HCT116 (cell line): Measurements from ENCODE around the gene TYW5. TPM values are rescaled to one million over a fixed set of nuclear protein-coding genes. Genes with fewer than 3 reads are reported as not detected.

Source experiments
- ATAC-seq: fragments of 200-7000 bp; cut with Tn5 transposase; 2 replicates; pipeline ENCODE4 v1.9.1; 2020; ENCODE audit warnings: mild to moderate bottlenecking, moderate library complexity
- BruUV-seq: library from RNA; stranded (reverse); fragments of 400-500 nt; replicated peaks from 2 replicates; lab custom pipeline; 2021; lab: Mats Ljungman, UMichigan
- CTCF ChIA-PET: fragments of 300-600 bp; sonication (Branson Sonifier 250); formaldehyde crosslinking; loops from one replicate; lab custom pipeline; 2021; ENCODE audit warnings: antibody characterized with exemption; lab: Charles Lee
- POLR2A ChIA-PET: fragments of 300-600, 350-600 bp; sonication (Branson Sonifier 250); formaldehyde crosslinking; loops from one replicate; lab custom pipeline; 2021; ENCODE audit warnings: antibody characterized with exemption; lab: Charles Lee
- RAD21 ChIA-PET, 2 experiments: fragments of 300-600 bp; sonication (Branson Sonifier 250); formaldehyde crosslinking; loops; one replicate each; lab custom pipeline; 2023; ENCODE audit warnings: low total read pairs in 2 of 2; ENCODE audit not compliant: uncharacterized antibody in 2 of 2, unreplicated experiment in 2 of 2, low non-redundant PET in 1 of 2; lab: Charles Lee
- DNase-seq: peaks from one replicate; pipeline ENCODE4 v3.0.0-alpha.2; 2010; ENCODE audit warnings: low read depth, low spot score
- H2AFZ ChIP-seq: fragments of 200-600 bp; shearing (Covaris generic), sonication (generic); 2 replicates; pipeline ENCODE4 v1.6.1; 2017; ENCODE audit warnings: low read depth, mixed run types, mixed read lengths, antibody characterized with exemption, low read length; ENCODE audit not compliant: poor library complexity, severe bottlenecking
- H3K27ac ChIP-seq: 2 replicates; pipeline ENCODE4 v1.5.1; 2012; ENCODE audit warnings: low read depth, low read length
- H3K27me3 ChIP-seq: fragments of 200-600 bp; sonication (generic); 2 replicates; pipeline ENCODE4 v1.6.1; 2016; ENCODE audit warnings: mixed run types, low read length, mixed read lengths; ENCODE audit not compliant: insufficient read depth
- H3K36me3 ChIP-seq, 2 experiments: fragments of 200-500 bp in 1 of 2; fragments of 200-600 bp in 1 of 2; sonication (Bioruptor generic) in 1 of 2; sonication (generic) in 1 of 2; 2 replicates each; pipeline versions ENCODE4 v1.5.1 to v1.6.1; 2014 to 2016; ENCODE audit warnings: low read length in 2 of 2, inconsistent platforms in 1 of 2, mixed read lengths in 1 of 2, mixed run types in 1 of 2; ENCODE audit not compliant: insufficient read depth in 2 of 2, control insufficient read depth in 1 of 2
- H3K4me1 ChIP-seq, 2 experiments: fragments of 200-600 bp in 1 of 2; sonication (generic) in 1 of 2; 2 replicates each; pipeline versions ENCODE4 v1.5.1 to v1.6.1; 2012 to 2017; ENCODE audit warnings: low read length in 2 of 2, inconsistent platforms in 1 of 2, mild to moderate bottlenecking in 1 of 2, mixed read lengths in 1 of 2, mixed run types in 1 of 2, moderate library complexity in 1 of 2; ENCODE audit not compliant: insufficient read depth in 2 of 2, control insufficient read depth in 1 of 2
- H3K4me2 ChIP-seq: fragments of 200-600 bp; sonication (generic); 2 replicates; pipeline ENCODE4 v1.6.1; 2017; ENCODE audit warnings: mixed run types, low read length, mixed read lengths
- H3K4me3 ChIP-seq, 2 experiments: fragments of 200-600 bp in 1 of 2; sonication (generic) in 1 of 2; replicated peaks in 1 of 2; 2 replicates each; pipeline ENCODE4 v1.5.1; 2011 to 2016; ENCODE audit warnings: low read length in 2 of 2, control low read depth in 1 of 2, low read depth in 1 of 2, mild to moderate bottlenecking in 1 of 2, mixed read lengths in 1 of 2, mixed run types in 1 of 2
- H3K79me2 ChIP-seq: fragments of 200-600 bp; sonication (generic); 2 replicates; pipeline ENCODE4 v1.6.1; 2017; ENCODE audit warnings: mild to moderate bottlenecking, mixed run types, low read length, moderate library complexity, mixed read lengths; ENCODE audit not compliant: insufficient read depth
- H3K9ac ChIP-seq: fragments of 200-600 bp; sonication (generic); 2 replicates; pipeline ENCODE4 v1.6.1; 2016; ENCODE audit warnings: low read length, mixed read lengths
- H3K9me2 ChIP-seq: fragments of 200-600 bp; sonication (generic), shearing (Covaris generic); 2 replicates; pipeline ENCODE4 v1.6.1; 2017; ENCODE audit warnings: mixed run types, mild to moderate bottlenecking, moderate library complexity; ENCODE audit not compliant: insufficient read depth
- H3K9me3 ChIP-seq, 2 experiments: fragments of 200-500 bp in 1 of 2; fragments of 200-600 bp in 1 of 2; sonication (Bioruptor generic) in 1 of 2; sonication (generic) in 1 of 2; 2 replicates each; pipeline ENCODE4 v1.6.1; 2014 to 2017; ENCODE audit warnings: low read length in 2 of 2, mixed read lengths in 2 of 2, inconsistent platforms in 1 of 2, low read depth in 1 of 2, mild to moderate bottlenecking in 1 of 2, mixed run types in 1 of 2, moderate library complexity in 1 of 2; ENCODE audit not compliant: control insufficient read depth in 1 of 2, insufficient read depth in 1 of 2
- H4K20me1 ChIP-seq: fragments of 200-600 bp; sonication (generic), shearing (Covaris generic); 2 replicates; pipeline ENCODE4 v1.6.1; 2017; ENCODE audit warnings: mixed run types, mild to moderate bottlenecking, moderate library complexity; ENCODE audit not compliant: insufficient read depth
- CTCF ChIP-seq, 3 experiments: fragments of 200-600 bp in 1 of 3; sonication (generic) in 1 of 3; IDR thresholded peaks in 2 of 3; conservative IDR thresholded peaks in 1 of 3; 2 replicates each; pipeline ENCODE4 v1.5.1; 2012 to 2017; ENCODE audit warnings: low read depth in 2 of 3, low read length in 2 of 3, antibody characterized with exemption in 1 of 3, borderline replicate concordance in 1 of 3, control low read depth in 1 of 3, mild to moderate bottlenecking in 1 of 3, mixed read lengths in 1 of 3, mixed run types in 1 of 3, moderate library complexity in 1 of 3; ENCODE audit not compliant: insufficient read depth in 1 of 3
- EGR1 ChIP-seq: IDR thresholded peaks from 2 replicates; pipeline ENCODE4 v1.6.1; 2012; ENCODE audit warnings: low read depth
- EZH2phosphoT487 ChIP-seq: fragments of 200-600 bp; IDR thresholded peaks from 2 replicates; pipeline ENCODE4 v1.6.1; 2018; ENCODE audit warnings: antibody characterized with exemption, borderline replicate concordance
- JUND ChIP-seq: IDR thresholded peaks from 2 replicates; pipeline ENCODE4 v1.6.1; 2012
- RAD21 ChIP-seq: IDR thresholded peaks from 2 replicates; pipeline ENCODE4 v1.6.1; 2012; ENCODE audit warnings: low read depth, mild to moderate bottlenecking
- SIN3A ChIP-seq: IDR thresholded peaks from 2 replicates; pipeline ENCODE4 v1.6.1; 2012; ENCODE audit warnings: low read depth
- SRF ChIP-seq: IDR thresholded peaks from 2 replicates; pipeline ENCODE4 v1.6.1; 2012; ENCODE audit warnings: low read depth
- YY1 ChIP-seq: IDR thresholded peaks from 2 replicates; pipeline ENCODE4 v1.6.1; 2011; ENCODE audit warnings: low read length, low read depth, moderate library complexity, mild to moderate bottlenecking; ENCODE audit not compliant: insufficient replicate concordance; ENCODE audit errors: extremely low read depth
- ZFX ChIP-seq: fragments of 450-650 bp; IDR thresholded peaks from 2 replicates; pipeline ENCODE4 v1.6.1; 2017
- intact Hi-C: fragments of 100-400 bp; cut with micrococcal nuclease; formaldehyde crosslinking; loops from 2 replicates; pipeline ENCODE4 v1.10.0; 2022
- total RNA-seq: library from RNA; stranded (reverse); gene quantifications from one replicate; pipeline ENCODE4 v1.2.1, GENCODE V29; 2021; ENCODE audit not compliant: unreplicated experiment
- TF ChIP-seq, protein P1 (sequence below): IDR thresholded peaks from 2 replicates; pipeline ENCODE4 v1.6.1; 2012
- TF ChIP-seq, protein P2 (sequence below): IDR thresholded peaks from 2 replicates; pipeline ENCODE4 v1.6.1; 2012; ENCODE audit warnings: low read depth
- TF ChIP-seq, protein P3 (sequence below): IDR thresholded peaks from 2 replicates; pipeline ENCODE4 v1.6.1; 2012

The TYW5 gene
- total RNA-seq, 1 experiment from 2014 or later: 7.7 TPM

- ATAC-seq: no peak
- no peaks in the 10 kb centered on the region for H3K9me2 ChIP-seq
- H3K9ac ChIP-seq: no peak overlapping the region
- peaks cover 52% of the 10 kb centered on the region for H3K79me2 ChIP-seq
- H3K4me2 ChIP-seq: no peak overlapping the region
- RAD21 ChIA-PET: no interaction called here
- H2AFZ ChIP-seq: no peak overlapping the region
- TF ChIP-seq ZFX (no peak), EGR1 (no peak), EZH2phosphoT487 (no peak), SIN3A (no peak), SRF (no peak), YY1 (no peak), JUND (no peak), CTCF (IDR thresholded peaks at IDR 0.05 in 2 of 3, conservative IDR thresholded peaks at IDR 0.05 in 1 of 3; ENCODE audit: borderline replicate concordance in 1 of 3, insufficient read depth in 1 of 3, low read depth in 2 of 3, low read length in 2 of 3) (no peak), RAD21 (no peak)
- TF ChIP-seq, protein P1, sequence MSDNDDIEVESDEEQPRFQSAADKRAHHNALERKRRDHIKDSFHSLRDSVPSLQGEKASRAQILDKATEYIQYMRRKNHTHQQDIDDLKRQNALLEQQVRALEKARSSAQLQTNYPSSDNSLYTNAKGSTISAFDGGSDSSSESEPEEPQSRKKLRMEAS: no peak
- TF ChIP-seq, protein P2, sequence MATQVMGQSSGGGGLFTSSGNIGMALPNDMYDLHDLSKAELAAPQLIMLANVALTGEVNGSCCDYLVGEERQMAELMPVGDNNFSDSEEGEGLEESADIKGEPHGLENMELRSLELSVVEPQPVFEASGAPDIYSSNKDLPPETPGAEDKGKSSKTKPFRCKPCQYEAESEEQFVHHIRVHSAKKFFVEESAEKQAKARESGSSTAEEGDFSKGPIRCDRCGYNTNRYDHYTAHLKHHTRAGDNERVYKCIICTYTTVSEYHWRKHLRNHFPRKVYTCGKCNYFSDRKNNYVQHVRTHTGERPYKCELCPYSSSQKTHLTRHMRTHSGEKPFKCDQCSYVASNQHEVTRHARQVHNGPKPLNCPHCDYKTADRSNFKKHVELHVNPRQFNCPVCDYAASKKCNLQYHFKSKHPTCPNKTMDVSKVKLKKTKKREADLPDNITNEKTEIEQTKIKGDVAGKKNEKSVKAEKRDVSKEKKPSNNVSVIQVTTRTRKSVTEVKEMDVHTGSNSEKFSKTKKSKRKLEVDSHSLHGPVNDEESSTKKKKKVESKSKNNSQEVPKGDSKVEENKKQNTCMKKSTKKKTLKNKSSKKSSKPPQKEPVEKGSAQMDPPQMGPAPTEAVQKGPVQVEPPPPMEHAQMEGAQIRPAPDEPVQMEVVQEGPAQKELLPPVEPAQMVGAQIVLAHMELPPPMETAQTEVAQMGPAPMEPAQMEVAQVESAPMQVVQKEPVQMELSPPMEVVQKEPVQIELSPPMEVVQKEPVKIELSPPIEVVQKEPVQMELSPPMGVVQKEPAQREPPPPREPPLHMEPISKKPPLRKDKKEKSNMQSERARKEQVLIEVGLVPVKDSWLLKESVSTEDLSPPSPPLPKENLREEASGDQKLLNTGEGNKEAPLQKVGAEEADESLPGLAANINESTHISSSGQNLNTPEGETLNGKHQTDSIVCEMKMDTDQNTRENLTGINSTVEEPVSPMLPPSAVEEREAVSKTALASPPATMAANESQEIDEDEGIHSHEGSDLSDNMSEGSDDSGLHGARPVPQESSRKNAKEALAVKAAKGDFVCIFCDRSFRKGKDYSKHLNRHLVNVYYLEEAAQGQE: no peak
- TF ChIP-seq, protein P3, sequence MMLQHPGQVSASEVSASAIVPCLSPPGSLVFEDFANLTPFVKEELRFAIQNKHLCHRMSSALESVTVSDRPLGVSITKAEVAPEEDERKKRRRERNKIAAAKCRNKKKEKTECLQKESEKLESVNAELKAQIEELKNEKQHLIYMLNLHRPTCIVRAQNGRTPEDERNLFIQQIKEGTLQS: no peak
- intact Hi-C loops: loop anchor here (10.0 kb wide), 1 partner anchor 1632 kb away; no protein-coding TSS in a partner anchor
- H3K4me1 ChIP-seq: no peaks in the 10 kb centered on the region
- peaks cover 20 to 32% of the 10 kb centered on the region in 2 experiments; a peak in 3 of 4 replicates for H3K36me3 ChIP-seq
- no peak overlapping the region for H3K27ac ChIP-seq
- no TSS peak for BruUV-seq
- POLR2A ChIA-PET: no interaction called here
- no peak for DNase-seq
- H3K9me3 ChIP-seq: no peaks in the 10 kb centered on the region
- no peak overlapping the region for H3K4me3 ChIP-seq
- CTCF ChIA-PET: no interaction called here
- H4K20me1 ChIP-seq: no peaks in the 10 kb centered on the region
- no peaks in the 10 kb centered on the region for H3K27me3 ChIP-seq
Measured at GRCh38 chr2:199946836-199947235, 8.5 kb downstream of the TYW5 start.
